Activated T-cell treated with anti-CD3 and anti-CD28 coated beads, Interleukin-2, amount 50 U/mL, for 72 hours (primary cell): ENCODE measurements around the gene ARL3. TPM values are rescaled to one million over a fixed set of nuclear protein-coding genes. Genes with fewer than 3 reads are reported as not detected.
A peak's percentile ranks its signal among the peaks of the same experiment; 100 is the strongest.
"Not testable (repeated sequence)": the region's sequence is repeated elsewhere in the genome, so short reads cannot be mapped to it uniquely, and the experiment has no call there.

Experiments used
- ATAC-seq, 2 donors: fragments of 150-1000 bp; cut with Tn5 transposase; replicated peaks in 1 of 2; 2 replicates each; pipeline ENCODE4 v1.10.0; 2021; ENCODE audit warnings: moderate library complexity in 2 of 2, mild to moderate bottlenecking in 1 of 2
- DNase-seq, 2 donors: peaks; one replicate each; pipeline ENCODE4 v3.0.0; 2021 to 2022; ENCODE audit warnings: mixed read lengths in 1 of 2
- H3K27ac Mint-ChIP-seq: one replicate; pipeline ENCODE4 v1.8.0; 2022; ENCODE audit warnings: mild to moderate bottlenecking, moderate library complexity, mixed read lengths
- H3K27me3 Mint-ChIP-seq: one replicate; pipeline ENCODE4 v1.8.0; 2022; ENCODE audit warnings: low read depth, mixed read lengths
- H3K36me3 Mint-ChIP-seq, 2 donors: one replicate each; pipeline ENCODE4 v1.8.0; 2022; ENCODE audit warnings: mixed read lengths in 2 of 2, mild to moderate bottlenecking in 1 of 2; ENCODE audit not compliant: insufficient read depth in 2 of 2
- H3K4me1 Mint-ChIP-seq: one replicate; pipeline ENCODE4 v1.8.0; 2022; ENCODE audit warnings: low read depth, mixed read lengths
- H3K4me3 Mint-ChIP-seq, 2 donors: one replicate each; pipeline ENCODE4 v1.8.0; 2022; ENCODE audit warnings: mild to moderate bottlenecking in 2 of 2, mixed read lengths in 2 of 2, moderate library complexity in 2 of 2
- H3K9me3 Mint-ChIP-seq, 2 donors: one replicate each; pipeline ENCODE4 v1.8.0; 2022; ENCODE audit warnings: mixed read lengths in 2 of 2
- total RNA-seq, 2 donors: library from RNA; stranded (reverse); gene quantifications; one replicate each; pipeline ENCODE4 v1.2.3, GENCODE V29; 2022

ARL3 gene
- total RNA-seq, 2 donors from 2014 or later = 8.0 to 8.7 TPM

DNA sequence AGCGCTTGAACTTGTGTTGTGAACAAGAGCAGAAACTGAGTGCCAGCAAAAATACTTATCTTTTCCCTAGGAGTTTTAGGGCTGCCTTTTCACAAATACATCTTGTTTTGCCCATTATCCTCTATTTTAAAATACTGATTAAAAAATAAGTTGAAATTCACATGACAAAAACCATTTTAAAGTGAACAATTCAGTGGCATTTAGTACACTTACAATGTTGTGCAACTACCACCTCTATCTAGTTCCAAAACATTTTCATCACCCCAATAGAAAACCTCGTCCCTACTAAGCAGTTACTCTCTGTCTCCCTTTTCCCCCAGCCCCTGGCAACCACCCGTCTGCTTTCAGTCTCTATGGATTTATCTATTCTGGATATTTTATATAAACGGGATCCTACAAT is 31.0 kb upstream of the ARL3 start:
- Mint-ChIP-seq H3K27ac (peak overlapping the region; percentile 70), H3K4me3 (peak overlapping the region; percentile 95 to 100), H3K36me3 (peaks cover 4 to 8% of the 10 kb centered on the region in 2 donors), H3K4me1 (peaks cover 52% of the 10 kb centered on the region), H3K9me3 (peaks cover 5 to 6% of the 10 kb centered on the region in 2 donors), H3K27me3 (no peaks in the 10 kb centered on the region)
- DNase-seq (no peak), ATAC-seq (no peak)

DNA sequence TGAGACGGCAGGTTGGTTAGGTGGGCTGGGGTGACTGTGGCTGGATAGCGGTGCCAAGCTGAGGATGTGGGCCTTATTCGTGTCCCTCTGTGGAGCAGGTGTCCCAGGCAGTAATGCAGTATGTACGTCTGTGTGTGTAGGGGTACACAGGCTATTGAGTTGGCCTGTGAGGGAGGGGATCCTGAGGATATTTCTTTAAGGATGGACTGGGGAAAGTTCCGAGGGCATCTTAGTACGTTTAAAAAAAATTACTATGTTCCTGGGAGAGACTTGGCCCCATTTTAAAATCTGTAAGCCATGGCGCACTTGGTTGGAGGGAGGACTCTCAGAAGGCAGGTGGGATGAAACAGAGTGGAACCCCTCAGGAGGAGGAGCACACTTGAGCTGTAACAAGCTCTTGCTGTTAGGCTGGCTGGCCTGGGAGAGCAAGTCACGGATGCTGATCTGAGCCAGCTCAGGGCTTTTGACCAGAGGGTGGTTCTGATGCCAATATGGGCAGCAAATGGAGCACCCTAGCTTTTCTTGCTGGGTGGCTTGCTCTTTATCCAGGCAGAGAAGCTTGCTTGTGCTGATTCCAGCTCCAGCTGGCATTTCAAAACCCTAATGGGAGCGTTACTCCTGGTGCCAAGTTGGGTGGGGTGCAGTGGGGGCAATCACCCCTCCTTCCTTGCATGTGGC is 30.3 kb upstream of the ARL3 start:
- Mint-ChIP-seq H3K9me3 (peaks cover 5 to 6% of the 10 kb centered on the region in 2 donors), H3K27me3 (no peaks in the 10 kb centered on the region), H3K4me1 (peaks cover 52% of the 10 kb centered on the region), H3K27ac (peak overlapping the region; percentile 79), H3K36me3 (peaks cover 4 to 8% of the 10 kb centered on the region in 2 donors), H3K4me3 (peak overlapping the region; percentile 95 to 100)
- ATAC-seq (peak; percentile 8 to 14), DNase-seq (peak in 1 of 2 donors; percentile 12)

DNA sequence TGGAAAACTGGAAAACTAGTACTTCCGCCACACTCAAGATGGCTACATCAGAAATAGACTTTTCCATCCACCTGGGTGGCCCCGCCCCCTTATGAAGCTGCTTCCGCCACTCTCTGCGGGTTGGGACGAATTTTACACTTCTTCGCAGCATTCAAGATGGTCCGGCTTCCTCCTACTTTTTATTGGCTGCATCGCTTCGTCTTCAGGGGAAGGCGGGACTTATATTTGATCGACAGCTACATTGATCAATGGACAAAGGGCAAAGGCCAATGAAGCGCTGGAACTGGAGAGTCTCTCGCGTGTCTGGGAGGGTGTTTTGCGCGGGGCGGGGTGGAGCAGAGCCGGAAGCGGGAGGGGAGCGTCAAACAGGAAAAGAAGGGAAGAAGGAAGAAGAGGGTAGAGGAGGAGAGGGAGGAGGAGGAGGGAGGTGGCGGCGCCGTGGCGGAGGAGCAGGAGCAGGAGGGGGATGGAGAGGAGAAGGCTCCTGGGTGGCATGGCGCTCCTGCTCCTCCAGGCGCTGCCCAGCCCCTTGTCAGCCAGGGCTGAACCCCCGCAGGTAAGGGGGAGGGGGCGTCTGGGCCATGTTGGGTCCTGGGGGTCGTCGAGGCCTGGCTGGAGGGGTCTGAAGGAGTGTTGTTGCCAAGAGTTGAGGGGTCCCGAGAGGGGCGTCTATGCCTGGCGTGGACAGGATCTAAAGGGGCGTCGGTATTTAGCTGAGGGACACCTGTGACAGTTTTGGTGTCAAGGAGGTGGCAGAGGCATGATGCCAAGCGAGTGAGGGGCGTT is 29.6 kb upstream of the ARL3 start, which contains the start of gene WBP1L:
Gene WBP1L, plus strand, starts transcription at position 361 of the 786 bp plus-strand sequence. Its CDS starts 106 bp downstream, at position 467.
- Mint-ChIP-seq H3K36me3 (peaks cover 4 to 8% of the 10 kb centered on the region in 2 donors), H3K27ac (peak within 1 kb of the TSS; percentile 79), H3K4me3 (peak within 1 kb of the TSS; percentile 95 to 100), H3K9me3 (peaks cover 5 to 6% of the 10 kb centered on the region in 2 donors), H3K27me3 (no peaks in the 10 kb centered on the region), H3K4me1 (peaks cover 51% of the 10 kb centered on the region)
- DNase-seq (peak; percentile 95 to 96), ATAC-seq (peak; percentile 99)

DNA sequence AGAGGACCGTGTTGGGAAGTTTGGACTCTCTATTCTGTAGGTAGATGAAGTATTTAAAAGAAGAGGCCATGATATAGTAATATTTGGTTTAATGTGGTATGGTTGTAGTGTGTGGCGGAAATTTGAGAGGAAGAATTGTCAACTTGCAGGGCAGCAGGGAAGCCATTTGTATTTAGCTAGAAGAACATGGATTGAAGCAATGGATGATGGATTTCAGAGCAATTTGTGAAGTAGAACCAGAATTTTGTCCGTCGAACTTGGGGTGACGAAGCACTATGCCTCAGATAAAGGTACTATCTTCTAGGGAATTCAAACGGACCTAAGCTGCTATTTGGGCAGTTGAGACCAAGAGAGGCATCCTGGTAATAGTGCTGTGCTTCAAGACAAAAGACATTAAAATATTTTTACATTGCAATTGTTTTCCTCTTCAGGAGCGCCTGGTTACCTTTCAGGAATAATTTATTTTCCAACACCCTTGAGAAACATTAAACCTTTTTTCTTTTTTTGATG is 28.9 kb upstream of the ARL3 start:
- ATAC-seq (peak in 1 of 2 donors; percentile 2), DNase-seq (no peak)
- H3K27ac Mint-ChIP-seq = peak overlapping the region; percentile 79
- peaks cover 44% of the 10 kb centered on the region for H3K4me1 Mint-ChIP-seq
- no peaks in the 10 kb centered on the region for H3K27me3 Mint-ChIP-seq
- H3K4me3 Mint-ChIP-seq = peak overlapping the region; percentile 95 to 100
- H3K9me3 Mint-ChIP-seq = peaks cover 5 to 6% of the 10 kb centered on the region in 2 donors
- peaks cover 4 to 6% of the 10 kb centered on the region in 2 donors for H3K36me3 Mint-ChIP-seq

- not testable (repeated sequence) for H3K9me3 Mint-ChIP-seq, DNase-seq, H3K4me3 Mint-ChIP-seq, H3K27me3 Mint-ChIP-seq, H3K36me3 Mint-ChIP-seq, ATAC-seq
- peak overlapping the region; percentile 32 for H3K27ac Mint-ChIP-seq
- H3K4me1 Mint-ChIP-seq = peaks cover 40% of the 10 kb centered on the region
These were observed 28.1 kb upstream of the ARL3 start for GRCh38 chr10:102742313-102742712.

- Mint-ChIP-seq H3K27me3 (no peaks in the 10 kb centered on the region), H3K36me3 (peaks cover 4 to 6% of the 10 kb centered on the region in 2 donors), H3K9me3 (peaks cover 5 to 6% of the 10 kb centered on the region in 2 donors), H3K4me1 (peaks cover 36% of the 10 kb centered on the region), H3K27ac (no peak overlapping the region), H3K4me3 (no peak overlapping the region)
- DNase-seq = no peak
- no peak for ATAC-seq
These were observed 27.6 kb upstream of the ARL3 start for GRCh38 chr10:102741726-102742237.

DNA sequence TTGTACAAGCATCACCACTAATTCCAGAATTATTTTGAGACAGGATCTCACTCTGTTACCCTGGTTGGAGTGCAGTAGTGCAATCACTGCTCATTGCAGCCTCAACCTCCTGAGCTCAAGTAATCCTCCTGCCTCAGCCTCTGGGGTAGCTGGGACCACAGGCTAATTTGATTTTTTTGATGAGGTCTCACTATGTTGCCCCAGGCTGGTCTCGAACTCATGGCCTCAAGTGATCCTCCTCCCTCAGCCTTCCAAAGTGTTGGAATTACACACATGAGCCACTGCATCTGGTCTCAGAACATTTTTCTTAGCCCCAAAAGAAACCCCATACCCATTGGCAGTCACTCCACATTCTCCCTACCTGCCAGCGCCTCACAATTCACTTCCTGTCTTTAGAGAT is 26.0 kb upstream of the ARL3 start:
- Mint-ChIP-seq H3K27me3 (no peaks in the 10 kb centered on the region), H3K4me3 (no peak overlapping the region), H3K27ac (no peak overlapping the region), H3K4me1 (peaks cover 22% of the 10 kb centered on the region), H3K36me3 (peaks cover 4 to 6% of the 10 kb centered on the region in 2 donors), H3K9me3 (peaks cover 5 to 6% of the 10 kb centered on the region in 2 donors)
- no peak for ATAC-seq
- DNase-seq = no peak

DNA sequence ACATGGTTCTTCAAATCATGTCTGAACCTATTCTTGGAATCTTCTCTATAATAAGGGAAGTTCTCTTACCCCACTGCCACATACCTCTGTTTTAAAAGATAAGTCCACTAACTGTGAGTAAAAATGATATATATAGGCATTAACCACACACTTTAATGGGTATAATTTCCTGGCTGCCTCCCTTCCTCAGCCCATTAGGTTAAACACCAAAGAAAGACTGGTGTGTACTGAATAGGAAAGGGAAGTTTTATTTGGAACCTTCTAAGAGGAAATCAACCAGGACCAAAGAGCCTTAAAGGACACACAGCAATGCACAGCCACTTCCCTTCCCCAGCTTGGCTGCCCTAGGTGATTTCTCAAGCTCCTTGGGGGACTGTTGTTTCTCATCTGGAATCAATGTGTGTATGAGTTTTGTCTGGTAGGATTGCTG is 24.5 kb upstream of the ARL3 start:
- Mint-ChIP-seq H3K9me3 (peaks cover 5 to 6% of the 10 kb centered on the region in 2 donors), H3K27me3 (no peaks in the 10 kb centered on the region), H3K4me1 (peaks cover 11% of the 10 kb centered on the region), H3K36me3 (peaks cover 2 to 3% of the 10 kb centered on the region in 2 donors), H3K27ac (no peak overlapping the region), H3K4me3 (no peak overlapping the region)
- DNase-seq (no peak), ATAC-seq (no peak)

GRCh38 chr10:102735065-102735562 is 20.9 kb upstream of the ARL3 start:
- Mint-ChIP-seq H3K36me3 (peaks cover 0 to 11% of the 10 kb centered on the region in 2 donors), H3K9me3 (no peaks in the 10 kb centered on the region), H3K27ac (peak overlapping the region; percentile 35), H3K27me3 (no peaks in the 10 kb centered on the region), H3K4me1 (no peaks in the 10 kb centered on the region), H3K4me3 (no peak overlapping the region)
- DNase-seq = no peak
- ATAC-seq = no peak

- H3K27ac Mint-ChIP-seq = no peak overlapping the region
- H3K9me3 Mint-ChIP-seq = no peaks in the 10 kb centered on the region
- ATAC-seq (no peak), DNase-seq (no peak)
- no peaks in the 10 kb centered on the region for H3K27me3 Mint-ChIP-seq
- peaks cover 1 to 14% of the 10 kb centered on the region in 2 donors for H3K36me3 Mint-ChIP-seq
- H3K4me3 Mint-ChIP-seq = no peak overlapping the region
- H3K4me1 Mint-ChIP-seq = peaks cover 6% of the 10 kb centered on the region
These were observed 18.5 kb upstream of the ARL3 start for GRCh38 chr10:102732661-102733060.

- Mint-ChIP-seq H3K9me3 (no peaks in the 10 kb centered on the region), H3K4me3 (no peak overlapping the region), H3K27ac (no peak overlapping the region), H3K27me3 (no peaks in the 10 kb centered on the region), H3K36me3 (peaks cover 1 to 14% of the 10 kb centered on the region in 2 donors), H3K4me1 (peaks cover 9% of the 10 kb centered on the region)
- DNase-seq (no peak), ATAC-seq (no peak)
These were observed 17.1 kb upstream of the ARL3 start for GRCh38 chr10:102731222-102731800.
